Mesothelial cell of epicardium (in vitro differentiated cells): Measurements from ENCODE around the gene MRM3. TPM values are rescaled to one million over a fixed set of nuclear protein-coding genes. Genes with fewer than 3 reads are reported as not detected.

ENCODE experiments used
- DNase-seq, 2 experiments: peaks; one replicate each; pipeline ENCODE4 v3.0.0; 2021; ENCODE audit warnings: low spot score in 2 of 2; ENCODE audit not compliant: unreplicated experiment in 2 of 2
- H3K27ac Mint-ChIP-seq: 2 replicates; pipeline ENCODE4 v1.8.0; 2021; ENCODE audit warnings: mixed read lengths
- H3K27me3 Mint-ChIP-seq: 2 replicates; pipeline ENCODE4 v1.8.0; 2021; ENCODE audit warnings: low read depth, mixed read lengths
- H3K36me3 Mint-ChIP-seq: 2 replicates; pipeline ENCODE4 v1.8.0; 2021; ENCODE audit warnings: mixed read lengths
- H3K4me1 Mint-ChIP-seq: 2 replicates; pipeline ENCODE4 v1.8.0; 2021; ENCODE audit warnings: mixed read lengths
- H3K4me3 Mint-ChIP-seq: 2 replicates; pipeline ENCODE4 v1.8.0; 2021; ENCODE audit warnings: mild to moderate bottlenecking, moderate library complexity, mixed read lengths
- H3K9me3 Mint-ChIP-seq: 2 replicates; pipeline ENCODE4 v1.8.0; 2021; ENCODE audit warnings: mixed read lengths
- total RNA-seq: library from RNA; stranded (reverse); gene quantifications from 3 replicates; pipeline ENCODE4 v1.2.1, GENCODE V29; 2021
- TF ChIP-seq, protein P1 (sequence below): fragments of 200-600 bp; sonication (generic); IDR thresholded peaks from one replicate; pipeline ENCODE4 v1.5.0; 2021; ENCODE audit warnings: antibody characterized with exemption; ENCODE audit not compliant: unreplicated experiment

The MRM3 gene
- total RNA-seq, 1 donor from 2014 or later = 13.5 TPM

- no peak overlapping the region for H3K27ac Mint-ChIP-seq
Observed at GRCh38 chr17:838486-838885, 56.3 kb downstream of the MRM3 start.

DNA sequence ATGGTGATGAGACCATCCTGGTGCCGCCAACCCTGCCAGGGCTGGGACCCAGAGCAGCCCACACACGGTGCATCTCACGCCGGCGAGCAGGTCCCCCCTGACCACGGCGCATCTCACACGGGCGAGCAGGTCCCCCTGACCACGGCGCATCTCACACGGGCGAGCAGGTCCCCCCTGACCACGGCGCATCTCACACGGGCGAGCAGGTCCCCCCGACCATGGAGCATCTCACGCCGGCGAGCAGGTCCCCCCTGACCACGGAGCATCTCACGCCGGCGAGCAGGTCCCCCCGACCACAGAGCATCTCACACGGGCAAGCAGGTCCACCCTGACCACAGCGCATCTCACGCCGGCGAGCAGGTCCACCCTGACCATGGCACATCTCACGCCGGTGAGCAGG, 59.2 kb downstream of the MRM3 start:
- TF ChIP-seq, protein P1, sequence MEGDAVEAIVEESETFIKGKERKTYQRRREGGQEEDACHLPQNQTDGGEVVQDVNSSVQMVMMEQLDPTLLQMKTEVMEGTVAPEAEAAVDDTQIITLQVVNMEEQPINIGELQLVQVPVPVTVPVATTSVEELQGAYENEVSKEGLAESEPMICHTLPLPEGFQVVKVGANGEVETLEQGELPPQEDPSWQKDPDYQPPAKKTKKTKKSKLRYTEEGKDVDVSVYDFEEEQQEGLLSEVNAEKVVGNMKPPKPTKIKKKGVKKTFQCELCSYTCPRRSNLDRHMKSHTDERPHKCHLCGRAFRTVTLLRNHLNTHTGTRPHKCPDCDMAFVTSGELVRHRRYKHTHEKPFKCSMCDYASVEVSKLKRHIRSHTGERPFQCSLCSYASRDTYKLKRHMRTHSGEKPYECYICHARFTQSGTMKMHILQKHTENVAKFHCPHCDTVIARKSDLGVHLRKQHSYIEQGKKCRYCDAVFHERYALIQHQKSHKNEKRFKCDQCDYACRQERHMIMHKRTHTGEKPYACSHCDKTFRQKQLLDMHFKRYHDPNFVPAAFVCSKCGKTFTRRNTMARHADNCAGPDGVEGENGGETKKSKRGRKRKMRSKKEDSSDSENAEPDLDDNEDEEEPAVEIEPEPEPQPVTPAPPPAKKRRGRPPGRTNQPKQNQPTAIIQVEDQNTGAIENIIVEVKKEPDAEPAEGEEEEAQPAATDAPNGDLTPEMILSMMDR = no peak
- Mint-ChIP-seq H3K9me3 (no peaks in the 10 kb centered on the region), H3K4me1 (peaks cover 10% of the 10 kb centered on the region), H3K27ac (no peak overlapping the region), H3K36me3 (peaks cover 18% of the 10 kb centered on the region), H3K4me3 (no peak overlapping the region), H3K27me3 (no peaks in the 10 kb centered on the region)
- DNase-seq = no peak

More at GRCh38 chr17:838486-838885, 56.3 kb downstream of the MRM3 start:
- H3K36me3 Mint-ChIP-seq = peaks cover 24% of the 10 kb centered on the region
- TF ChIP-seq, protein P1 = no peak
- H3K9me3 Mint-ChIP-seq = peaks cover 2% of the 10 kb centered on the region
- no peaks in the 10 kb centered on the region for H3K27me3 Mint-ChIP-seq
- H3K4me3 Mint-ChIP-seq = no peak overlapping the region
- DNase-seq = no peak
- H3K4me1 Mint-ChIP-seq = peaks cover 16% of the 10 kb centered on the region

Other genes starting within 250 kb of the MRM3 start
- gene VPS53, start 67.5 kb upstream of the MRM3 start, total RNA-seq = 73.7 to 79.7 TPM (median 76.2 TPM) in 3 replicates
- gene TLCD3A, start 49.8 kb upstream of the MRM3 start, total RNA-seq = 25.3 to 28.3 TPM (median 27.7 TPM) in 3 replicates
- gene GEMIN4, start 30.1 kb upstream of the MRM3 start, total RNA-seq = 28.6 to 35.8 TPM (median 35.4 TPM) in 3 replicates
- 72.1 to 77.2 TPM (median 76.9 TPM) in 3 replicates for gene GLOD4, start 73 bp upstream of the MRM3 start, total RNA-seq
- gene NXN, start 197.4 kb downstream of the MRM3 start, total RNA-seq = 99.1 to 107 TPM (median 106 TPM) in 3 replicates
- 14.9 to 16.3 TPM (median 15.5 TPM) in 3 replicates for gene TIMM22, start 214.8 kb downstream of the MRM3 start, total RNA-seq